ENCODE measurements around the gene C12orf43.
"Not testable (repeated sequence)": the region's sequence is repeated elsewhere in the genome, so short reads cannot be mapped to it uniquely, and the experiment has no call there.

C12orf43 gene

GRCh38 chr12:121015825-121016766 is at the start of gene C12orf43:
Gene C12orf43, minus strand, starts transcription at chr12:121016487. Its CDS starts 13 bp downstream, at chr12:121016474.
- TF ChIP-seq CTCF (IDR thresholded peaks at IDR 0.05; ENCODE audit: control insufficient read depth, insufficient read depth, low read depth, low read length, missing control alignments), result no peak
- H3K4me3 ChIP-seq (ENCODE audit: control insufficient read depth, low read depth, low read length), result peak within 1 kb of the TSS; percentile 91
- peak; percentile 33 for DNase-seq (ENCODE audit: low read depth)

- DNase-seq (ENCODE audit: low read depth), result no peak
- no peak for TF ChIP-seq CTCF (IDR thresholded peaks at IDR 0.05; ENCODE audit: control insufficient read depth, insufficient read depth, low read depth, low read length, missing control alignments)
- no peak overlapping the region for H3K4me3 ChIP-seq (ENCODE audit: control insufficient read depth, low read depth, low read length)
Measured at GRCh38 chr12:121065345-121065744, 49.1 kb upstream of the C12orf43 start.

- DNase-seq (ENCODE audit: low read depth); H3K4me3 ChIP-seq (ENCODE audit: control insufficient read depth, low read depth, low read length): not testable (repeated sequence)
Measured at GRCh38 chr12:121064586-121064985, 48.3 kb upstream of the C12orf43 start.

GRCh38 chr12:121064116-121064515 is 47.8 kb upstream of the C12orf43 start:
- TF ChIP-seq CTCF (IDR thresholded peaks at IDR 0.05; ENCODE audit: control insufficient read depth, insufficient read depth, low read depth, low read length, missing control alignments), result no peak
- no peak for DNase-seq (ENCODE audit: low read depth)
- no peak overlapping the region for H3K4me3 ChIP-seq (ENCODE audit: control insufficient read depth, low read depth, low read length)

GRCh38 chr12:121062391-121063045 is 46.2 kb upstream of the C12orf43 start:
- DNase-seq (ENCODE audit: low read depth), result no peak
- H3K4me3 ChIP-seq (ENCODE audit: control insufficient read depth, low read depth, low read length), result no peak overlapping the region
- no peak for TF ChIP-seq CTCF (IDR thresholded peaks at IDR 0.05; ENCODE audit: control insufficient read depth, insufficient read depth, low read depth, low read length, missing control alignments)

- no peak overlapping the region for H3K4me3 ChIP-seq (ENCODE audit: control insufficient read depth, low read depth, low read length)
- peak; percentile 41 for TF ChIP-seq CTCF (IDR thresholded peaks at IDR 0.05; ENCODE audit: control insufficient read depth, insufficient read depth, low read depth, low read length, missing control alignments)
- DNase-seq (ENCODE audit: low read depth), result no peak
Measured at GRCh38 chr12:121061831-121062230, 45.5 kb upstream of the C12orf43 start.

Data from AG09309 (cell line).